IPS DF 19.7 (cell line): ENCODE results near the gene CKAP5.
"Not testable (repeated sequence)": the region's sequence is repeated elsewhere in the genome, so short reads cannot be mapped to it uniquely, and the experiment has no call there.

Source experiments
- DNase-seq: peaks from one replicate; pipeline ENCODE4 v3.0.0-alpha.2; 2013; ENCODE audit warnings: low read depth, low spot score

CKAP5 gene

DNA sequence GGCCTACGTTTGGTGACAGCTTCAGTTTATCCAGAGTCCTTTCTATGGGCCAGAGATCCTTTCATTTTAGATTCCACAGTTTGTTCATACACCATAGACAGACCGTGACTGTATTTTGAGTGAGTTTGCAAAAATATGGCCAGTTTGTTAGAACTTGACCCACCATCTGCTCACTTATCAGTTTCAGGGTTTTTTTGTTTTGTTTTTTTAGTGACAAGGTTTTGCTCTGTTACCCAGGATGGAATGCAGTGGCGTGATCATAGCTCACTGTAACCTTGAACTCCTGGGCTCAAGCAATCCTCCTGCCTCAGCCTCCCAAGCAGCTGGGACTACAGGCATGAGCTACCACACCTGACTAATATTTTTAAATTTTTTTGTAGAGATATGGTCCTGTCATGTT, 9.1 kb upstream of the CKAP5 start:
- DNase-seq = no peak

DNA sequence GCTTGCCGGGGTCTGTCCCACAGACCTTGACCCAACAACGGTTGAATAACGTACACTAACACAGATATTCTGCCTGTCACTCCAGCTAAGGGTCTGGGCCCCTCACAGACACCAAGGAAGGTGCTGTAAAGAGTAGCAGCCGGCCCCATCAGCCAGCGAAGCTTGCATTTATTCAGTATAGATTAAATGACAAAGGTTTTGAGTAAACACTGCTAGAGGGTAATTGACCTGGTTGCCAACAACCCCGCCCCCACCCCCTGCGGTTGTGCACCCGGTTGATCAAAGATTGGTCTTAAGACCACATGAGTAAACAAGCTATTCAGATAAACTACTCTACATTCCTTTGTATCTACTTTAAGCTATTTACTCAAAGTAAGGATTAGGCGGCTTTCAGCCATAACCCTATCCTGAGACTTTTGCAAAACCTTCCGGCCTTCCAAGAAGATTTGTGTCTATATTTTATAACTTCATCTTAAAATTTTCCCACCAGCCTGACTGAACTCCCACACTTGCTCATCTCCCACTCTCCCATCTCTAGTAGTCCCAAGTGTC, 4.8 kb upstream of the CKAP5 start:
- no peak for DNase-seq

DNA sequence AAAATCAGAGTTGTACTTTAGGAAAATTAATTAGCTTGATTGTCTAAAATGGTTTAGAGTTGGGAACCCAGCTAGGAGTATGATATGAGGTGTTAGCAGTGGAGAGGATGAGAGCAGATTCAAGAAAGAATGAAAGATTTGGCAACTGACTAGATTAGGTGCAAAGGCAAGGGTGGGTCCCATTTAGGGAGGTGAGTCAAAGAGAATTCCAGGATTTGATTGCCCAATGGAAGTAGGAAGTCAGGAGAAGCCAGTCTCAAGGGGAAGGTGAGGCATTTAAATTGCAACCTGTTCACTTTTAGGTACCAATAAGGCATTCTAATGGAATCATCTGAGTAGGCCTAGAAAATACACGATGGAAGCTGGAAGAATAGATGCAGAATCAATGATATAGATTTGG, 3.6 kb upstream of the CKAP5 start:
- no peak for DNase-seq

DNA sequence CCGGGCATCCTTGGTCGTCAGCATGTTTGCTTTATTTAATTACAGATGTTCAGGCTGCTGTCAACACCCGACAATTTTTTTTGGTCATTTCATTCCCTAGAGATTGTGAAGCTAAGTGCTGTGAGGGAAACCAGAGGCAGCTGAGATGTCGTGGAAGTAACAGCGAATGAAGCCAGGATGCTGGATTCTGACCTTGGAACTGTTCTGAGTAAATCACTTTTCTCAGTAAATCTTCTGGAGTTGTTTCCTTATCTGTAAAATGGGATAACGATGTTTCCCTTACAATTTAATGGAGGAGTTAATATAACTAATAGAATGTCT, 390 bp upstream of the CKAP5 start:
- DNase-seq = no peak

DNA sequence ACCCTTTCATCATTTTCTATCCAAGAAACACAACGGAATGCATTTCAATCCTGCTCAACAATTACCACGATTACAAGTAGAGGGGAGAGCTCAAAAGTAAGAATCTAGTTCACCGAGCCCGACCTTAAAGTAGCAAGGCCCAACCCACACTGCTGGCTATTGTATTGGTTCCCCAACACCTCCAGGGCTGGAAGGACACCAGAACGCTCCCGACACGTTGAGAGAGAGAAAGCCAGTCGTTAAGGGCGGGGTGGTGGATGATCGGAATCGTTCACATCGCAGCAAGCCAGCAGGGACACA, 690 bp downstream of the CKAP5 start:
- DNase-seq = no peak

DNA sequence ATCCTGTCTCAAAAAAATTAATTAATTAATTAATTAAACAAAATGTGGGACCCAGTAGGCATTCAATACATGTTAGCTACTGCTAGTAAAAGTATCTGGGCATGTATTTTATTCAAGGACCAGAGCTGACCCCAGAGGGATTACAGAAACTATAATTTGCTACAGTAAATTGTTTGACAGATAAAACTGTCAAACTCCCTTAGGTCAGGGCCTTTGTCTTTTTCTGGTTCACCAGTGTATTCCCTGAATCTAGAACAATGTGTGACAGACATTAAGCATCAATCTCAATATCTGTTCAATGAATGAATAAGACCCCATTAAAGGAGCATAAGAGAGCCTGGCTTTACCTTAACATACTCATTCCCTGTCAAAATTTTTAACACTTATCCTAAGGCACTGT, 6.0 kb downstream of the CKAP5 start:
- no peak for DNase-seq

DNA sequence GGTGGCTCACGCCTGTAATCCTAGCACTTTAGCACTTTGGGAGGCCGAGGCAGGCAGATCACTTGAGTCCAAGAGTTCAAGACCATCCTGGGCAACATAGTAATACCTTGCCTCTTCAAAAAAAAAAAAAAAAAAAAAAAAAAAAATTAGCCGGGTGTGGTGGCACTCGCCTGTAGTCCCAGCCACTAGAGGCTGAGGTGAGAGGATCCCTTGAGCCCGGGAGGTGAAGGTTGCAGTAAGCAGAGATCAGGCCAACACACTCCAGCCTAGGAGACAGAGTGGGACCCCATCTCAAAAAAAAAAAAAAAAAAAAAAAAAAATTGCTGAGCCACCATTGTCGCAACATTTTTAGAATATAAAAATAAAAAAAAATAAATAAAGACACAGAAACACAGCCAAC, 7.6 kb downstream of the CKAP5 start:
- no peak for DNase-seq

DNA sequence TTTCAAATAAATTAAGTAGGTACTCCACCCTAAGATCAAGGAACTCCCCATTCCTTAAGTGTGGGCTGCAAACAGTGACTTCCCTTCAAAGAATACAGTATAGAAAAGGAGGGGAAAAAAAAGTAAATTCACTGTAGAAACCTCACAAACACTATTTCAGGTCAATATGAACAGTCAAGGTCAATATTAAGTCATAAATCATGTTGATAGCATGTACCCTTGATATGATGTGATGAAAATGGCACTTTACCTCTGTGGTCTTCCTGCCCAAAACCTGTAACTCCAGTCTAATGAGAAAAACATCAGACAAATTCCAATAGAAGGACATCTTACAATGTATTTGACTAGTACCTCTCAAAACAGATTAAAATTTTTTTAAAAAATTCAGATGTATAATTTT, 8.2 kb downstream of the CKAP5 start:
- no peak for DNase-seq

DNA sequence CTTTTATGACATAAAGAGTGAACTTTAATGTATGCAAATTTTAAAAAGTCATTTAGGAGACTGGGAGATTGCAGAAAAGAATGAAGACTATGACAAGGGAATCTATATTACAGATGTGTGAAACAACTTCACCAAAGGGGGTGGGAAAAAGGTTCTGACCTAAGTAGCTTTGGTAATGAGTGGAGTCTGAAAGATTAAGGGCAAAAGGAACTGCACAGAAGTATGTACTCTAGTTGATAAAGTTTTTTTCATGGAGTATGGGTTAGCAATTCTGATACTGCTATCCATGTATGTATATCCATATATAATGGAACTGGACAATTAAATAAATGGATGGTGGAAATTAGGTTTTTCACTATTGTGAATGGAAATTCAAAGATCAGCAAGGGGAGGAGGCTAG, 9.2 kb downstream of the CKAP5 start:
- DNase-seq = no peak

DNA sequence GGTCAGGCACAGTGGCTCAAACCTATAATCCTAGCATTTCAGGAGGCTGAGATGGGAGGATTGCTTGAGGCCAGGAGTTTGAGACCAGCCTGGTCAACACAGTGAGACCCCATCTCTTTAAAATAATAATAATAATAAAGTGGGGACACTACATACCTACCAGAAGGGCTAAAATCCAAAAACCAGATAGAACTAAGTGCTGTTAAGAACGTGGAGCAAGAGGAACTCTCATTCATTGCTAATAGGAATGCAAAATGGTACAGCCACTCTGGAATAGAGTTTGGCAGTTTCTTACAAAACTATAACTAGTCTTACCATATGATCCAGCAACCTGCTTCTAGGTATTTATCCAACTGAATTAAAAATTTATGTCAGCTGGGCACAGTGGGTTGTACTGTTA, 9.6 kb downstream of the CKAP5 start:
- DNase-seq = no peak

DNA sequence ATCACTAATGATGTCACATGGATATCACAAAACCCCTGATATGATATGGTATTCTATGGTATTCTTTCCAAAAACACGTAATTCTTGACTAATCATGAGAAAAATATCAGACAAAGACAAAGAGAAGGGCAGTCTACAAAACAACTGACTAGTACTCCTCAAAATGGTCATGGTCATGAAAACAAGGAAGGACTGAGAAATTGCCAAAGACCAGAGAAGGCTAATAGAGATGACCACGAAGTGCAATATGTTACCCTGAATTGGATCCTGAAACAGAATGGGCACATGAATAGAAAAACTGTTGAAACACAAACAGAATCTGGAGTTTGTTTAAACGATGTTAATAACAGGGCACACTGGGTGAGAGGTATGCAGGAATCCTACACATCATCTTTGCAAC, 10.2 kb downstream of the CKAP5 start:
- DNase-seq = no peak

DNA sequence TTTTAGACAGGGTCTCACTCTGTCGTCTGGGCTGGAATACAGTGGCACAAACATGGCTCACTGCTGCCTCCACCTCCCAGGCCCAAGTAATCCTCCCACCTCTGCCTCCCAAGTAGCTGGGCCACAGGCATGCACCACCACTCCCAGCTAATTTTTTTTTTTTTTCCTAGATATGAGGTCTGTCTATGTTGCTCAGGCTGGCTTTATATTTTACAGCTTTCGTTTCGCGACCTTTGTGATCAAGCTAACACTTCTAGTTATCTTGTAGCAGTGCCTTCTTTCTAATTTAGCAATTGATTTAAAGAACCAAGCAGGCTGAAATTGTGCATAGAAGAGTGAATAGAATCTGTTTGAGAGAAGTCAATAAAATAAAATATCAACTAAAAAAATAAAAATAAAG, 11.3 kb downstream of the CKAP5 start:
- no peak for DNase-seq

DNA sequence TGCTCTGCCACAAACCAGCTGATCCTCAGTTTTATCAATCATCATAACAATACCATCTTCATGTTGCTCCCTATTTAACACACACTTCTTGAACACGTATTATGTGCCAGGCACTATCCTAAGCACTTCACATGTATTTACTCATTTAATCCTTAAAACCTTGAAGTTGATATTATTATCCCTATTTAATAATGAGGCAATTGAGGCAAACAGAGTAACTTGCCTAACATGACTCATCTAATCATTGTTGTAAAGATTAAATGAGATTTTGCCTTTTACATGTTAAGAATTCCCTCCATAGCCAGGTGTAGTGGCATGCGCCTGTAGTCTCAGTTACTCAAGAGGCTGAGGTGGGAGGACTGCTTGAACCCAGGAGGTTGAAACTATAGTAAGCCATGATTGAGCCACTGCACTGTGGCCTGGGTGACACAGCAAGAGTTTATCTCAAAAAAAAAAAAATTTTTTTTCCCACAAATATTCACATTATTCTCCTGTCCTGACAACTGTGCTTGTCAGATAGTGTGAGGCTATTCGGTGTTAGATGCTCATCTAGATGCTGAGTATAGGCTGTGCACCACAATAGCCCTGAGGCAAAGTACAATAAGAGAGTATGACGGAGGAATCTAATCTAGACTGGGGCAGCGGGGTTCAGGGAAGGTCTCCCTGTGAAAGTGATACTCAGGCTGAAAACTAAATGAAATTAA, 13.4 kb downstream of the CKAP5 start:
- no peak for DNase-seq

DNA sequence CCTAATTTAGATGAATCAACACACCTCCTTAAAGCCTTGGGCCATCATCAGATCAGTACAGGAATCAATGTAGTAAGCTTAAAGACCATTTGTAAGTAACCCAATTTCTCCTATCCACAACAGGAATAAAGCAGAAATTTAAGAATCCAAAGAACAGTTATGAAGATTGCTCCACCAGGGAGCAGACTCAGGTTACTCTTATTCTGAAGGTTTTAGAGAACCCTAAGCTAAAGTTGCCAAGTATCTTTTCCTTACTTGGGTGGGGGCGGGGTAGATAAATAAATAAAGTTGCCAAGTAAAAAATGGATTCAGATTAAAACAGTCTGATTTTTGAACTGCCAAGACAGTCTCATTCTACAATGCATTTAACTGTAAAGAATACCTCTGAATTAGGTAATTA, 18.1 kb downstream of the CKAP5 start:
- no peak for DNase-seq

DNA sequence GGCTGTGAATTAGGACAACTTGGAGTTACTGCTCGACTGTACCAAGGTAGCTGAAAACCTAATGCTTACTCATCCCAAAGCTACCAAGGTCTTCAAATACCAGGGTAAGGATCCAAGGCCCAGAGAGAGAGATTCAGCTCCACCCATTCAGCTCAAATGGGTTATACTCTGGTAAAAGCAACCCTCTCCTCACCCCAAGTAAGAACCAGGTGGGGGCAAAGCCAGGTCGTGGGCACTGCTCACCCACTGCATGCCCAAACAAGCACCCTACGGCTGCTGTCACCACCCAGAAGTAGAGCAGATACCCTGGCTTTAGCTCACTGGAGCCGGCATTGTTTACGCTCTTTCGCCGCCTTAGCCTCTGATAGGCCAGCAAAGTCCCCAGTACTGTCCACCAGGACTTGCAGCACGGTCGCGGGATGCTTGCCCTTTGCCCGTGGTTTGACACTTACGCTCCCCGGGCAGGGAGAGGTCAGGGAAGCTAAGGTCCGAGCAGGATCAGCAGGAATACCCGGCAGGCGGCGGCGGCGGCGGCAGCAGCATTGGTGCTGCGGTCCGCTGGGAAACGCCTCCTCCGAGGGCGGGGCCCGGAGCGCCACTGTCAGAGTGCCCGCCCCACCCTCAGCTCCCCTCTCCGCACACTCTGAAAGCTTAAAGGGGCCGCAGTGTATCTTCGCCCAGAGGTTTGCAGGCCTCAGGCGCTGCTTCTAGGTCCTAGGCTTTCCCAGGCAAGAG, 19.6 kb downstream of the CKAP5 start:
- DNase-seq = peak; percentile 47

DNA sequence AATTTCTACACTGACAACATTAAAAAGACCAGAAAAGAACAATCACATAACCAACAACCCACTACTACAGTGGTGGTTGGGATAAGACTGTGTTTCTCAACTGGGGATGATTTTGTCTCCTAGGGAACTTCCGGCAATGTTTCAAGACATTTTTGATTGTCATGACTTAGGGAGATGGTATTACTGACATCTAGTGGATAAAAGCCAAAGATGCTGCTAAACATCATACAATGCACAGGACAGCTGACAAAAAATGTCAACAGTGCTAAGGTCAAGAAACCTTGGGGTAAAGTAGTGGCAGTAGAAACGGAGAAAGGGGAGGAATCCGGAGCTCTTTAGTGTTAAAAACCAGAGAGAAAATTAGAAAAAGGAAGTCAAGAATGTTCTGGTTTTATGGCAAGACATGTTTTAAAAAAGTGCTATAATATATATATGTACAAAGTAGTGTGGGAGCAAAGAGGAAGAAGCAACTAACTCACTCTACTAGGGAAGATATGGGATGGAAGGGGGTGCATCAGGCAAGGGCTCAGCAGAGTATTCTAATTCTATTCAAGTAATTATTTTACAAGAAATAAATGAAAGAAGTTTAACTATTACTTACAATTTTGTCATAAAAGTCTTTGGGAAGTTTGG, 37.2 kb downstream of the CKAP5 start:
- DNase-seq = no peak

DNA sequence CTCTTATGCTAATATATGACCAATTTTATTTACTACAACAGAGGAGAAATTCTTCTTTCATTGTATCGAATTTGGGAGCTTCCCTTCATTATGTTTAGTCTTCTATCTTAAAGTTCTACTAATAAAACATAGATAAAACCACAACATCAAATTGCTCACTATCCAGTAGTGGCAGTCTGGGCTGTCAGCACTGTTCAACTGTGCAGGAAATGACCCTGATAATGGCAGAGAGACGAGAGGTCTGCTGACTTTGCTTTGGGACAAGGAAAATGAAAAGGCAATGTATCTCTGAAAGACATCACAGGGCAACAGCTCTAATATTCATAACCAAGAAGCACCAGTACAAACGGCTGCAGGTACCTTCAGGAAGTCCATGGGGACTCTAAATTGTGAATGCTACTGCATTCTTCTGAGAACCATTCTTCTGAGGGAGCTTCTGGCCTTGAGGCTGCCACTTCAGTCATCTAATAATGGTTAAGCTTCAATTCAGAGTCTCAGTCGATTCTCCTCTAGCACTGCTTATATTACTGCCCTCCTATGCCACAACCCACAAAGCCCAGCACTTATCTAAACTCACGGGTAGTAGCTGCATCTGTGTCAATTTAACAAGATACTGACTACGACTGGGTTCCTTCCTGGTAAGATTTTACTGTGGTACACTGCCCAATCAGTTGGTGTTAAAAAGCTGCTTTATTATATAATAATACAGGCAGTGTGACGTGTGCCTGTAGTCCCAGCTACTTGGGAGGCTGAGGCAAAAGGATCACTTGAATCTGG, 44.2 kb downstream of the CKAP5 start:
- DNase-seq = no peak

DNA sequence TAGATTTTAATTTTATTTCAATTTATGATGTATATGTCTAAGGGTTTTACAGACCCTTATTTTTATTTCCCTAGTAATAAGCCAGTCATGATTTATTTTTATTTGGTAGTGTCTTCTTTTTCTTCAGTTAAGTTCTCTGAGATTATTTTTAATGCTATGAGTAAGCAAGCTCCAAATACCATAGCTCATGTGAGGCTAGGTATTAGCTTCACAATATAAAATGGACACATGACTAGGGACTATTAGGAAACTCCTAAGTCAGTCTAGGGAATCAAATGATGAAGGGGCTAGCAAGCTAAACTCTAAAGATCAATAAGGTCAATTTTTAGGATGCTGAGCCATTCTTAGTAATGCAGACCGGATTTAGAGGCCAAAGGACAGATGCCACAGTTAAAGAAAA, 45.9 kb downstream of the CKAP5 start:
- no peak for DNase-seq

DNA sequence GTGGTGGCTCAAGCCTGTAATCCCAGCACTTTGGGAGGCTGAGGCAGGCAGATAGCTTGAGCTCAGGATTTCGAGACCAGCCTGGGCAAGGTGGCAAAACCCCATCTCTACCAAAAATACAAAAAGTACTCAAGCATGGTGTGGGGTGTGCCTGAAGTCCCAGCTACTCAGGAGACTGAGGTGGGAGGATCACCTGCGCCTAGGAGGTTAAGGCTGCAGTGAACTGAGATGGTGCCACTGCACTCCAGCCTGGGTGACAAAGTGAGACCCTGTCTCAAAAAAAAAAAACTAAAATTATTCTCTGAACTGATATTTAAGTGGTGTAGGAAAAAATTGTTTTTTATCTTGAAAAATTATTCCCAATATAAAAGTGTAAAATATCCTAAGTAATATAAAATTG, 46.4 kb downstream of the CKAP5 start:
- DNase-seq = not testable (repeated sequence)

DNA sequence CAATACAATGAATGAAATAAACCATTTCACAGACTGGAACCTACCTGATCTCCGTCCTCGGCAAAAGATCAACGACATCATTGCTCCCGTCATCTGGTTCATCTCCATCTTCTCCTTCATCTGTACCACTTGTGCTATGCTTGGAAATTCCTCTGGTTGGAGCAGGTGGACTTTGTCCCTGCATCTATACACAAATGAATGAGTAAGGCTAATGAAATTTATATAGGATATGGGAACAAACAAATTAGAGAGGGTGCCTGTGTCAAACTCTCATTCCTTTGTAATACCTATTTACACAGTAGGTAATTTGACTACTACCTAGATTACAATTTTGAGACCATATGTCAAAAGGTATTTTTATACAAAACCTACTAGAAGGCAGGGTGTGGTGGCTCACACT, 67.7 kb downstream of the CKAP5 start:
- DNase-seq = no peak

DNA sequence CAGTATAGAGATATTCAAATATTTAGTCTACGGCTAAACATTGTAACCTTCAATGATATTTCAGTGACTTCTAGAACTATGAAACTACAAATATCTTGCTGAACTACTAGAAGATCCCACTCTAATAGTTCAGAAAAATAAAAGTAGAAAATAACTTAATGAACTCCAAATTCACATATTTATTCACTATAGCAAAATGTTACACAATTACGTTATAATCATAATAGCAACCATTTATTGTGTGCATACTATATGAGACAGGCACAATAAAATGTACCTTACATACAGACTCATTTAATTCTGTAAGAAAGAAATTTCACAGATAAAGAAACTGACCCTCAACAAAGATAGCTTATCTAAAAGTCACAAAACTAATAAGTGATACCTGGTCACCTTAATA, 69.2 kb downstream of the CKAP5 start:
- no peak for DNase-seq

DNA sequence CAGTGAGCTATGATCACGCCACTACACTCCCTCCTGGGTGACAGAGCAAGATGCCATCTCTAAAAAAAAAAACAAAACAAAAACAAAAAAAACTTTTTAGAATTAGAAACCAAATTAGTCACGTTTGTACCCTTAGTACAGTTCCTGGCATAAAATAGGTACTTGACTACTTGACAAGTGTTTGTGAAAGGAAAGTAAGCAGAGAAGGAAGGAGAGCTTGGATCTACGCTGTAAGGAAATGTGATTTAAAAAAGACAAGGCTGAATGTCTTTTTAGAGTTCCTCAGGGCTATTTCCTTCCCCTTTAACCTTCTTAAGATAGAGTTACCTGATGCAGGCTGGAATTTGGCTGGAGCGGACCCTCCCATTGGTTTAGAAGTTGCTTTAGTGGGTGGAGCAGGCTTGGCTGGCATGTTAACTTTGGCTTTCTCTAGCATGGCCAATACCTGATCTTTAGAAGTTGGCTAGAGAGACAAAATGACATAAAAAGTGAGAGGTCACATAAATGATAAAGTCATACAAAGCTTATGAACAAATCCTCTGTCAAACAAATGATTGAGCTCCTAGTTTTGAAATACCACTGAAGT, 76.4 kb downstream of the CKAP5 start:
- no peak for DNase-seq
